GM12864 (cell line): ENCODE results near the gene LRRTM2.

Experiments used
- DNase-seq: peaks from one replicate; pipeline ENCODE4 v3.0.0-alpha.2; 2011; ENCODE audit warnings: low read depth
- H3K4me3 ChIP-seq: 2 replicates; pipeline ENCODE4 v1.5.1; 2011; ENCODE audit warnings: mild to moderate bottlenecking, low read depth, low read length, control low read depth
- CTCF ChIP-seq: IDR thresholded peaks from 2 replicates; pipeline ENCODE4 v1.5.1; 2011; ENCODE audit warnings: low read depth, mild to moderate bottlenecking, moderate library complexity, low read length, control low read depth, inconsistent platforms; ENCODE audit errors: missing control alignments

The LRRTM2 gene

DNA sequence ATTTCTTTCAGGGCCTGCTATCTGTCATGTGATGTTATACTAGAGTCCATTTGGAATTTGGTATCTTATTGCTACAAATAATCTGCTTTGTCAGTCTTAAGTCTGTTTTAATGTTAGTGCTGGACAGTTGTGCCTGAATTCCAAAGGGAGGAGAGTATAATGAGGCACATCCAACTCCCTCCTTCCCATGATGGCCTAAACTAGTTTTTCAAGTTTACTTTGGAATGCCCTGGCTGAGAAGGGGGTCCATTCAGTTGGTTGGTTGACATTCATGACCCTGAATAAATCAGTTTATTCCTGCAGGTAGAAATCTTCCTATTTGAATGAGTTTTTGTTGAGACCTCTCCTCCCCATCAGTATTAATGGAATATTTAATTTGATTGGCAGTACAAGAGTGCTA lies 9.4 kb upstream of the LRRTM2 start:
- DNase-seq: no peak
- TF ChIP-seq CTCF: no peak

GRCh38 chr5:138884094-138884493 lies 9.0 kb upstream of the LRRTM2 start:
- no peak overlapping the region for H3K4me3 ChIP-seq
- TF ChIP-seq CTCF: no peak
- no peak for DNase-seq

More for the DNA sequence above, 9.4 kb upstream of the LRRTM2 start:
- H3K4me3 ChIP-seq: no peak overlapping the region

GRCh38 chr5:138883211-138883610 lies 8.1 kb upstream of the LRRTM2 start:
- no peak overlapping the region for H3K4me3 ChIP-seq
- no peak for TF ChIP-seq CTCF
- no peak for DNase-seq

GRCh38 chr5:138878437-138879235 lies 3.5 kb upstream of the LRRTM2 start:
- DNase-seq: no peak
- no peak overlapping the region for H3K4me3 ChIP-seq
- TF ChIP-seq CTCF: no peak

DNA sequence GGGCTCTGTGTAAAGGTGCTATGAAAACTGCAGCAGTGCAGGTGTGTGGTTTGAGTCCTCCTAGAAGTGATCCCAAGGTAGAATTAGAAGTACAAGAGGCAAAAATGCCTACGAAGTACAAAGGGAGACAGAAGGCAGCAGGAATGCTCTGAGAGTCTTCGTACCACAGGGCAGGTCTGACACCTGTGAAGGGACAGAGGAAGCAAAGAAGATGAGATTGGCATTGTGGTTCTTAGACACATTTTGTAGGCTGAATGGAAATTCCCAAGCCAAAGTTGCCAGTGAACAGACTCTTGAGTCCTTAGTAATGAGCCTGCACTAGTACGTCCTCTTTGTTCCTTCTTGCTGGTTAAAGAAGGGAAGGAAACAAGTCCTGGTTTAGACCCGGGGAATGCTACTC lies 1.7 kb upstream of the LRRTM2 start:
- no peak overlapping the region for H3K4me3 ChIP-seq
- TF ChIP-seq CTCF: no peak
- no peak for DNase-seq

DNA sequence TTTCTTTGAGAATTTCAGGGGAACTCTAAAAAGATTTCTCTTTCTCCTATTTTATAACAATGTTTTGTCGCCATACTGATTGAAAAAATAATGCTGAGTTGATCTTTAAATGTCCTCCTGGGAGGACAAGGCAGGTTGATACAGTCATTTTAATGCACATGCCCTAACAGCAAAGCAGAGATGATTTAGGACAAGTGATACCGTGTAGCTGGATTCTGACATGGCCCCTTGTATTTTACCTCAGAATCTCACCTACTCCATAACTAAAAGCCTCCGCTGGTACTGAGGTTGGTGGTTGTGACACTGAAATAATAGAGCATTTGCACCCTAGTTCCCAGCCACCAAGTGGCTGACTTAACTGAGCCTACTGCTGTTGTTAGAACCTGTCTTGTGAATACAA lies 811 bp upstream of the LRRTM2 start:
- no peak for DNase-seq

More for the DNA sequence above, 811 bp upstream of the LRRTM2 start:
- no peak overlapping the region for H3K4me3 ChIP-seq
- no peak for TF ChIP-seq CTCF
